Endometrial microvascular endothelial cells (primary cell): ENCODE data around the gene TNFSF10. TPM values are rescaled to one million over a fixed set of nuclear protein-coding genes. Genes with fewer than 3 reads are reported as not detected.

ENCODE experiments used
- in situ Hi-C: cut with HindIII; loops from 2 replicates; pipeline ENCODE4 v1.10.0; 2017; ENCODE audit warnings: low sequenced_read_pairs, low pct_unique_long_range_greater_than_20kb; ENCODE audit errors: inconsistent ontology term
- total RNA-seq: library from RNA; depleted of rRNA; stranded (reverse); fragments of >200 nt; gene quantifications from one replicate; pipeline ENCODE4 v1.2.3, GENCODE V29; 2015; ENCODE audit errors: inconsistent ontology term

The TNFSF10 gene
- total RNA-seq, 1 donor from 2014 or later, result 3.5 TPM

DNA sequence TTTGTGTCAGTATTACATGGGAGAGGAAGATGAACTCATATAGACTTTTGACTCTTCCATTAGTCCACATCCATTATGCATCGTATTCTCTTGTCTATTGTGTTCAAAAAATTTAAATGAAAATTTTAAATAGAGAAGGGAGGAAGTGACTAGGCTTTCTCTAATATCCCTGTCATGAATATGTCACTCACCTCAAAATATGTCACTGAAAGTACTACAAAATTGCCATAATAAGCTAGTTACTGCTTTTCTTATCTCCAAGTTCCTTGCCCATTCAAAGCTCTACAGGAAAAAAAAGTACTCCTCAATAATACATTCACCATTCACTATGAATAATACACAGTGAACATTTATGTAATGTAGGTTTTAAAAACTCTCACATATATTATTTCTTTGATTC is 52.6 kb downstream of the TNFSF10 start:
- in situ Hi-C loops, result no loop called here

DNA sequence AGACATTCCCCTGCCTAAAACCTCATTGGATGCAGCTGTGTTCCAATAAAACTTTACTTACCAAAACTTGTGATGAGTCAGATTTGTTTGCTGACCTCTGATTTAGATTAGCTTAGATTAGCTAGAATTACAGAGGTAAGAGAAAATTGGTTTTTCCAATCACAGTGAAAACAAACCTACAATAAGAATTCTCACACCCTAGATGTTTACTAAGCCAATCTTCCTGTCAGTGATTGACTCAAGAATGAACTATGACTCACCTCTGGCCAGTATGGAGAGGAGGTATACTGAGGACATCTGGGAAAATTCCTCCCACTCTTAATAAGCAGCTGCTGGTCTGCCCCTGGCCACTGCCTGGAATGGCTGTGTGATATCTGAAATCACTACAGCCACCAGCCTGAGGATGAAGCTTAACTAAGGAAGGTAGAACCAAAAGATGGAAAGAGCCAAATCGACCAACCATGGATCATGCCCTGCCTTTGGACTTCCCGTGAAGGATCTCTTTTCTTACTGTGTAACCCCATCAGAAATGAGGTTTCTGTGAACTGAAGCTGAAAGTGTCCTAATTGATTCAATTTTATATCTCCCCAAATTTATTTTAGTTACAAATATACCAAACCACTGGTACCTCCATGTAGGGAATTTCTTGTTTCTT is 55.9 kb downstream of the TNFSF10 start:
- in situ Hi-C loops, result no loop called here

DNA sequence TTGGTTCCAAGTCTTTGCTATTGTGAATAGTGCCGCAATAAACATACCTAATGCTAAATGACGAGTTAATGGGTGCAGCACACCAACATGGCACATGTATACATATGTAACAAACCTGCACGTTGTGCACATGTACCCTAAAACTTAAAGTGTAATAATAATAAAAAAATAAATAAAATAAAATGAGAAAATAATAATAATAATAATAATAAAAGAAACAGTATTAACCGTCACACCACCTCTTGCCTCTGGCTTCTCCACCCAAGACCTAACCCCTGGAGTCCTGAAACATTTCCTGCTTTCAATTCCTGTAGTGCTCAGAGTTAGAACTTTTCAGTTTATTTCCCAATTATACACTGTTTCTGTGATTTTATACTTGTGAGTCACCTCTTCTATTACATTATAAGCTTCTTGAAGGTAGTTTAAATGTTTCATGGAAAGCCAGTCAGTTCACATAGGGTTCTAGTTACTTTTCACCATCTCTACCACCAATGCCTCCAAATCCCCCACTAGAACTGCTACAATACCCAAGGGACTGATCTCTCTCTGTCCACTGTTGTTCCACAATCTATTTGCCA is 56.6 kb downstream of the TNFSF10 start:
- in situ Hi-C loops, result no loop called here

DNA sequence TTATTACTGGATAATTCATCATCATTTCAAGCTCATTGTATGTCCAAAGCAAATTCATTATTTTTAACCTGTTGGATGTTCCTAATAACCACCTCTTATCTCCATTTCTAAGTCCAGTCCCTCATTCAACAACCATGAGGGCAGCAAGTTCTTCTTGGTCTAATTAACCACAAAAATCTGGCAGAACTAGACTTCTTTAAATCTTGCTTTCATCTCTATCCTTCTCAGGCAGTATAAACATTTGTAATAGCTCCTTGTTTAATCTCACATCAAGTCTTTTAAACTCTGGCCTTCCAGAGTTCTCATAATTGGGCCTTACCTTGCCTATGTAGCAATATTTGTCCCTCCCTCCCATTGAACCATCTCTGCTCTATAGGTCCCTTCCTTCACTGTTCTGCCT is 57.9 kb downstream of the TNFSF10 start:
- in situ Hi-C loops, result no loop called here

DNA sequence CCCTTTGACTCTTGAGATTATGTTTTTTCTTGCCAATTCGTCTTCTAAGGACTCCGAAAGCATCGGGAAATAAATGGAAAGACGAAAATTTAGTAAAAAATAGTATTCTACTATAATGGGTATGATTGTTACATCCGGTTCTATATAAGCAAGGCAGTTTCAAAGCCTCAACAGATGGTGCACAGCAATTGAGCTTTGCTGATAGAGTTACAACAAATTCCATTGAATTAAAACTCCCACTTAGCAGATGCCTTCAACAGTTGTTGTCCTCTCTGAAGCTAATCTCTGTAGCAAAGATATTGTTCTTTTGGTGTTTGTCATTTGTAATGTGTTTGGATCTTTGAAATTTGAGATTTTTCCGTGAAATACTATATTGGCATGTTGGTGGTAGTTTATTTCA is 58.9 kb downstream of the TNFSF10 start:
- in situ Hi-C loops, result no loop called here

DNA sequence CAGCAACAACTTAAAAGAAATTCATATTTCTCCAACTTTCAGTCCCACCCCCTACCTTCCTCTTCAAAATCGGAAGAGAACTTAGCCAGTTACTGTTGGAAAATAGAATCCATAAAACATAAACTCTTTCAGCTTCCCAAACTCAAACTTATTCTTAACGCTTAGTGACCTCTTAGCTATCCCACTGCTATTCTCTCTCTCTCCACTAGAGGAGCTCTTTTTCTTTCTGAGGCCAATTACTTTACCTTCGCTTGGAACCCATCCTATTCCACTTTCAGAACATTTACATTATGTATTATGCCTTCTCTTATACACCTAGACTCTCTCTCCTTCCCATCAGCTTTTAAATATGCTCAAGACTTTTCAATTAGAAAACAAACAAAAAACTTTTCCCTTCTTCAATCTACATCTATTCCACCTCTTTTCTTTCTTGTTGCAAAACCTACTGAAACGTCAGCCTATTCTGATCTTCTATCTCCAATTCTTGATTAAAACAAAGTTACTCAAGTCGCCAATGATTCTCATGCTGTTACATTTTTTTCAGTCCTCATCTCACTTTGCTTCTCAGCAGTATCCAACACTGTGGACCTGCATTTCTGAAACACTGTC is 61.6 kb downstream of the TNFSF10 start:
- in situ Hi-C loops, result no loop called here

DNA sequence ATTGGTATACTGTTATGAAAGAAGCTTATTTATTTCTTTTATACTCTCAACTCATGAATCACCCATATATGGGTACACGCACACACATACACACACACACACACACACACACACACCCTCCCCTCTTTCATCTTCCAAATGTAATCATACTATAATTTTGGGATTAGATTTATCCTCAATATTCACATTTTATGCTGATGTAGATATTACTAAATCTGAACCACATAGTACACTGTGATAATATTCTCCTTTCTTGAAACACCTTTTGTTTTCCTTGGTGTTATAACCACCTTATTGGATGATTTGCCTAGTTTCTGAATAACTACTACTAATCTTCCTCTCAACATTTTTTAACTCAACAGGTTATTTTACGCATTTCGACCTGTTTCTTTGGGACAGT is 66.8 kb downstream of the TNFSF10 start:
- in situ Hi-C loops, result no loop called here

Other genes starting within 250 kb of the TNFSF10 start
- not detected for gene GHSR, start 75.0 kb downstream of the TNFSF10 start, total RNA-seq
- gene NCEH1, start 187.6 kb upstream of the TNFSF10 start, total RNA-seq, result 45.5 TPM
- gene ECT2, start 227.3 kb upstream of the TNFSF10 start, total RNA-seq, result 39.8 TPM